HG03575 (cell line): ENCODE data around the gene HSD3B2.

ENCODE experiments used
- ATAC-seq: cut with Tn5 transposase; IDR thresholded peaks from one replicate; pipeline ENCODE4 v1.9.1; 2021; ENCODE audit not compliant: unreplicated experiment, insufficient number of reproducible peaks, low FRiP score; ENCODE audit errors: extremely low read depth

HSD3B2 gene

GRCh38 chr1:119447344-119448126, 32.6 kb downstream of the HSD3B2 start:
- no peak for ATAC-seq

GRCh38 chr1:119448127-119448511, 33.2 kb downstream of the HSD3B2 start:
- ATAC-seq, result no peak

GRCh38 chr1:119449971-119450370, 35.0 kb downstream of the HSD3B2 start:
- no peak for ATAC-seq

- no peak for ATAC-seq
Measured at GRCh38 chr1:119451158-119451557, 36.2 kb downstream of the HSD3B2 start.

- no peak for ATAC-seq
Measured at GRCh38 chr1:119452091-119452490, 37.1 kb downstream of the HSD3B2 start.

- ATAC-seq, result no peak
Measured at GRCh38 chr1:119453021-119453420, 38.1 kb downstream of the HSD3B2 start.

GRCh38 chr1:119462964-119463363, 48.0 kb downstream of the HSD3B2 start:
- no peak for ATAC-seq

- ATAC-seq, result no peak
Measured at GRCh38 chr1:119463569-119463968, 48.6 kb downstream of the HSD3B2 start.

- no peak for ATAC-seq
Measured at GRCh38 chr1:119466445-119466844, 51.5 kb downstream of the HSD3B2 start.

GRCh38 chr1:119467219-119467618, 52.3 kb downstream of the HSD3B2 start:
- no peak for ATAC-seq

- no peak for ATAC-seq
Measured at GRCh38 chr1:119467857-119468668, 53.1 kb downstream of the HSD3B2 start.

GRCh38 chr1:119469741-119470140, 54.8 kb downstream of the HSD3B2 start:
- ATAC-seq, result no peak

GRCh38 chr1:119470377-119470776, 55.4 kb downstream of the HSD3B2 start:
- no peak for ATAC-seq

GRCh38 chr1:119470958-119471357, 56.0 kb downstream of the HSD3B2 start:
- no peak for ATAC-seq

- ATAC-seq, result no peak
Measured at GRCh38 chr1:119471566-119471965, 56.6 kb downstream of the HSD3B2 start.

GRCh38 chr1:119472080-119472818, 57.3 kb downstream of the HSD3B2 start:
- ATAC-seq, result no peak
